NCI-H1694 (cell line): Measurements from ENCODE around the gene TNS3.

Source experiments
- DNase-seq: peaks from one replicate; lab custom pipeline; 2025; lab: John Stamatoyannopoulos, UW

The TNS3 gene

DNA sequence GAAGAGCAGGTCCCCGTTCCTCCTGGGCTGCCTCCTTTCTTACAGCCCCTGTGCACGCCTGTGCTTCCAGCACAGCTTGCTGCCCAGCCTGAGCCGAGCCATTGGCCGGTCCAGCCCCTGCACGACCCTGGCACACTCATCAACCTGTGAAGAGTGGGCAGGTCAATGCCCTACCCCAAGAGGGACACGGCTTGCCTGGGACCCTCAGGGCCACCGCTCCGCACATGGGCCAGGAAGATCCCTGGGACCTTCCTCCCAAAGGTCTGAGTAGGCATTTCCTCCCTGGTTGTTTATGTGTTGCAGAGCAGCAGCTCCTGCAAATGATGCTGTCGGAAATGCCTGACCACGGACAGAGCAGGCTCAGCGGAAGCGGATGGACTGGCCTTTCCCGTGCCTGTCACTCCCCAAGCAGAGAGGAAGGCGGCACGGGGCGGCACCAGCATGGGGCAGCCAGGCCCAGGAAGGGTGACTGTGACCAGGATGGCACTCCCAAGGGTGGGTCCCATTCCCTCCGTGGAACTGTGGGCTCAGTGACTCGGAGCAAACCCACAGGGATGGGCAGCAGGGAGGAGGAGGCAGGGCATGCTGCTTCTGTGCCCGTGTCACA is 252.5 kb downstream of the TNS3 start:
- DNase-seq, result no peak

DNA sequence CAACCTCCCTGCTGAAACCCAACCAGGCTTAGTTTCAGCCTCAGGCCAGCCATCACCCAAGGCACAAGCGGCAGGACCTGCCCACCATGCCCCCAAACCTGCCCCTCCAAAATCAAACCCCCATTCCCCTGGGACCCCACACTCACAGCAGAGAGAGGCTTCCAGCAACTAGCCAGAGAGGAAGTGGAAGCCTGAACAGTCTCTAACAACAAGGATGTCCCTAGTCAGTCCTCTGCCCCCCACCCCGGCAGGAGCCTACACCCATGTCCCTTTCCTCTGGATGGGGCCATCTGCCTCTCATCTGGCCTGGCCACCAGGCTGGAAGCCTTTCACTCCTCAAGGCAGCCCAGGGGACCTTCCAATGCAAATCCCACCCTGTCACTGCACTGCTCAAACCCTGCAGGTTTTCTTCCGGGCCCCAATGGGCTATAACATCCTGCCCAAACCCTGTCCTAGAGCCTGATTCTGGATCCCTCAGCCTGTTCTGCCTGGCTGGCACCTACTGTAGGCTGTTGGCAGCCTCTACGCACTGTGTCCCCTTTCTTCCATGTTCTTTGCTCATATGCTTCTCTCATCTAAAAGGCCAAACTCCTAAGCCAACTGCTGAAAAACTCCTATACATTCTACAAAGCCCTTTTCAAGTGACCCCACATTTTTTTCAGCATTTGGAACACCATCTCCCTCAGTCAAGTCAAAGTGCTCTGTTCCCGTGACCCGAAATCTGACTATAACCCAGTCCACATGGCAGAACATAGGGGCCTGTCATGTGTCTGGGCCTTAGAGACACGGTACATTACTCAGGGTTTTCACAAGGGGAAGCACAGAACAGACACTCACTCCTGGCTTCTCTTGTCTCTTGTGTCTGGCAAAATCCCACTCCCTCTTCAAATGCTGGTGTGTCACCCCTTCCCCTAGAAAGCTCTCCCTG is 253.3 kb downstream of the TNS3 start:
- DNase-seq, result no peak

DNA sequence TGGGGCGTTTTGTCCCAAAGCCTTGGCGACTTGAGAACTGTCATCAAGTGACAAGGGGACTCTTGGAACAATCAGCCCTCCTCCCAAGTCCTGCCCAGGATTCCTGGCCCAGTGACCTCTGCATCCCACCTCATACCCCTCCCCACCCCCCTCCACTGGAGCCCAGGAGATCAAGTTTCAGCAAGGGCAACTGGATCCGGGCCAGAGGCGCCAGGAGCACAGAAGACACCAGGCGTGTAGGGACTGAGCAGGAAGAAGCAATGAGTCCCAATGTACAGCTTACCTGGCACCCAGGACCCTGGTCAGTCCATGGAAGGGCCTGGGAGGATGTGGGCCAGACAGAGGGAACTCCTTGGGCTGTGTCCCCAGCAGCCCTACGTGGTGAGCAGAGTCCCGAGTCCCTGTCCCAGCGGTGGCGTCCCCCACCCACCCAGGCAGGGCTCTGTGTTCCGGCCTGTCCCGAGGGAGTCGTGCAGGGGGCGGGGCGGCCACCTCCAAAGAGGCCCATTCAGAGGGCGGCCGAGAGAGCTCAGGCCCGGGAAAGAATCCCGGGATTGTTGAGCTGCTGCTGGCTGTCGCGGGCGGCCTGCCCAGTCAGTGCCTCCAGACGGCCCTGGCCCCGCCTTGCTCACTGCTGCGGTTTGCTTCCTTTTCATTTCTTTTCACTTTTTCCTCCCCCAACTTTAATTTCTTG is 254.1 kb downstream of the TNS3 start:
- no peak for DNase-seq

DNA sequence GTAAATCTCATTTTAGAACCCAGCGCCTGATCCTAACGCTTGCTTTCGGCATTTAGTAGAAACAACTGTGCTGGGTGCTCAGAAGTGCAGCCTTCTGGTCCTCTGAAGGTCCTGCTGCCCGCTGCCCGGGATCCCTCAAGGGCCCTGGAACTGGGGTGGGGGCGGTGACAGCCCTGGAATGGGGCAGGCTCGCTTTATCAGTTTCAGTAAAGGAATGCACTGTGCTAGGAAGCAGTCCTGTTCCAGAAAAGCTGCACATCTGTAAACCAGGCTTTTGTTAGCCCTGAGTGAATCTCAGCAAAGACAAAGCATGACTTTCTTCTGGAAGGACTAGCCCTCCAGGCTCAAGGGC is 254.6 kb downstream of the TNS3 start:
- no peak for DNase-seq

DNA sequence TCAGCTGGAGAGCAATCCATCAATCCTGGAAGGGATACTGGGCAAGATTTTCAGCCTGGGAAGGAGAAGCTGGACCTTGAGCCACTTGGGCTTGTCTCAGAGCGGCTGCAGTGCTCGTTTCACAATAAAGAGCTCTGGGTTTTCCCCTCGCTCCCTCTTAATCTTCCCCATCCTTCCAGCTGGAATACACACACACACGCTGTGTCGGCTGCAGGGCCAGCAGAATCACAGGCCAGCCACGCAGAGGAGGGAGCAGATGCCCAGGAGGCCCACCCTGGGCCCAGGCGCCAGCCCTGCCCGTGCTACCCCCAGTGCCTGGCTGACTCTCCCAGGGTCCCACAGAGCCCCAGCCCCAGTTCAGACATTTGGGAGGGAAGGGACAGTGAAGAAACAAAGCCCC is 255.1 kb downstream of the TNS3 start:
- no peak for DNase-seq

DNA sequence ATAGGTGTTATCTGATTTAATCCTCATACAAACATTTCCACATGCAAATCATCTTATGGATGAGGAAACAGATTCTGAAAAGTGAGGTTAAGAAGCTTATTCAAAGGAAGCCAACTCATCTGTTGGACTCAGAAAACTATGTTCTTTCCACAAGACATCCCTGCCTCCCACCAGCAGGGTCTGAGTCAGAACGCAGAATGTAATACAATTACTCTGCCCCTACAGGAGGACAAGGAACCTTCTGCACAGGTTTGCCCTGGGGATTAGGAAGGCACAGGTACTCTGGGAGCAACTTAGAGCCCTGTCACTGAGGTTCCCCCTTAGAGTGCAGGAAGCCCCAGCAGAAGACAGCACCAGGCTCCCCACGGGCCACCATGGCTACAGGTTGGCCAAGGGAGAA is 255.7 kb downstream of the TNS3 start:
- no peak for DNase-seq

DNA sequence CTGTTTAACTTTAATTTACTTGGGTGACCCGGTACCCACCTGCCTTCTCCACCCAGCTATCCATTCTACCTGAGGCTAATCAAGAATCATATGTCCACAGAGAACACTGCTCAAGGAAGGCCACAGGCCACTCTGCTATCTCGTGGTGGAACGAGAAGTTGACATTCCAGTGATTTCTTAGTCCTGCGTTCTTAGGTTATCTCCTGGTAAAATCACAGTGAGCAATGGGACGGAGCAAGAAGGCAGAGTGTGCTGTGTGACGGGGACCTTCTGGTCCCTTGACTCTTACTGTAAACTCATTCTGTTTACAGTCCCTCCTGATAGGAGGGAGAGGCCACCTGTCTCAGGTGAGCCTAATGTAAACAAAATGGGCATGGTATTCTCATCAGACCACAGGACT is 256.6 kb downstream of the TNS3 start:
- DNase-seq, result no peak

DNA sequence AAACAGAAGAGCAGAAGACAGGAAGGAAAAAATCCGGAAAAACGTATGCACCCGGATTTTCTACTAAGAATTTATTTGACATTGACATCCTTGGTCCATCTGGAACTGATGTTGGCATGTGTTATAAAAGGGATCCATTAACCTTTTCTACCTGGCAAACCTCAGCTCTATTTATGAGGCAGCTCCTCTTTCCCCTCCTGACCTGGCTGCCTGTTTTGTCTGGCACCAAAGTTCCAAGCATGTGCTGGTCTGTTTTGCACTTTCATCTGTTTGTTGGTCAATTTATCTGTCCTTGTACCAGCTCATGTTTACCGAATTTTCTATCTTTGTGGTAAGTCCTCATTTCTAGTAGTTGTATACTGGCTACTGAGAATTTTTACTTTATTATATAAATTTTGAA is 258.0 kb downstream of the TNS3 start:
- no peak for DNase-seq

DNA sequence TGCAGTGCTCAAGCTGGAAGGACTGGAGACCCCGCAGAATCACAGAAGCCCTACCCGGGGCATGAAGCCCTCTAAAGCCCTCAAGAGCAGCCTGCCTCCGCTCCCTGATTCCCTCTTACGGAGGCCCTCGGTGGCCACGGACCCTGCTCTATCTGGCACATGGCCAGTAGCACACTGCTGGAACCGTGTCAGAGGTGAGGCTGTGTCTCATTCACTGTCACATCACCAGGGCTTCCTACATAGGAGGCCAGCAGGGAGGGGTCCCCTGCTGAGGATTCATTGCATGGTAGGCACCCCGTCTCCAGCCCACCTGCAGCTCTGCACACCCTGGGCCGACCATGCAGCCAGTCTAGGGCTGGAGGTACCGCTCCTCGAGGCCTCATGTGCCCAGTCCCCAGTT is 259.2 kb downstream of the TNS3 start:
- no peak for DNase-seq

DNA sequence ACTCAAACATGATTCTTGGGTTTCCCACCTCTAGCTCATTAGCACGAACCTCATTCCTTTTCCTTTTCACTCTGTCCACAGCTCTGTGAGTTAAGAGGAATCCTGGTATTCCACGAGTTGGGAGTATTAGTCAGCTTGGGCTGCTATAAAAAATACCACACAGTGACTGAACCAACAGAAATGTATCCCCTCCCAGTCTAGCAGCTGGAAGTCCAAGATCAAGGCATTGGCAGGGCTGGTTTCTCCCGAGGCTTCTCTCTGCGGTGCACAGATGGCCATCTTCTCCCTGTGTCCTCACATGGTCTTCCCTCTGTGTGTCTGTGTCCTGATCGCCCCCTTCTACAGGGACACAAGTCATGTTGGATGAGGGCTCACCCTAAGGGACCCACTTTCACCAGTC is 261.6 kb downstream of the TNS3 start:
- DNase-seq, result no peak

DNA sequence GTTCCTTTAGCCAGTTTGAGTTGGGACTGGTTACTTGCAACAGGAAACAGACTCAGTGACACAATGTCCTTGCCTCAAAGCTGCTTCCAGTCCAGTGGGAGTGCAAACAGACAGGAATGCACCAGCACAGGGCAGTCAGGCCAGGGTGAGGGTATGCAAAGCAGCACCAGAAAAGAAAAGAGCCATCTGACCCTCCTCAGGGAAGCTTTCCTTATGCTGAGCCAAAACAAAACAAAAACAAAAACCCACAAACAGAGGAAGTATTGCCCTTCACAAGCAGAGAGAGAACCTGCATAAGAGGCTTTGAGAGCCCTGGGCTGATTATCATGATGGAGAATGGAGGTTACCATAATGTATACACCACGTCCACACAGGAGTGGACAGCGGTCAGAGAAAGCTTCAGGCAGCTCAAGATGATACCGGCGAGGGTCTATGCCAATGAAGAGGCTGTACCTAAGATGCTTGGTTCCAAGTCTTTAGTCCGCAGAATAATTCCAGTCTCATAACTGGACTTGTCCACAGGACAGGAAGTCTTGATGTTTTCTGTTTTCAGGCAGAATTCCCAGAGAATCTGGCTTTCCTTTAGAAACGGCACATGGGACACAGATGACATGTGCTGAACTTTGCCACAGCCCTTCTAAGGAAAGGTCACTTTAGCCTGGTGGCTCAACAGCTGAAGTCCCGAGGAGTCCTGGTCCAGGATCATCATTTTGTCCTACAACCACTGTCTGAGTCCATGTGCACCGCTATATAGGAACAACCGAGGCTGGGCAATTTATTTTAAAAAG is 263.3 kb downstream of the TNS3 start:
- DNase-seq, result no peak

DNA sequence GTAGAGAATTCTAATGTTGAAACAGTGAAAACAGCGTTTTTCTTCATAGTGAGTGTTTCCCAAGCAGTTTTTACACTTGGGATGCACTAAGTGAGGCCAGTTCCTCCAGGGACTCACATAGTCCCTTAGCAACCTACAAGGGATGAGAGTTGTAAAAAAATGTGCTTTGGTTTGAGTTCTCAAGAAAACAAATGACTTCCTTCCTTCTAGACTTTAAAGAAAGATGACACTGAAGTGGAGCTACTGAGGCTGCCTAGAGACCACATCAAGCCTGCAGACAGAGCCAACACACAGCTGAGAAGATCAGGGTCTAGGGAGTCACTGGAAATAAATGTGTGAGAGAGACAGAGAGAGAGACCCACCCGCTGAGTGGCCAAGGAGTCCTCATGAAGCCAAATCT is 264.4 kb downstream of the TNS3 start:
- DNase-seq, result no peak

DNA sequence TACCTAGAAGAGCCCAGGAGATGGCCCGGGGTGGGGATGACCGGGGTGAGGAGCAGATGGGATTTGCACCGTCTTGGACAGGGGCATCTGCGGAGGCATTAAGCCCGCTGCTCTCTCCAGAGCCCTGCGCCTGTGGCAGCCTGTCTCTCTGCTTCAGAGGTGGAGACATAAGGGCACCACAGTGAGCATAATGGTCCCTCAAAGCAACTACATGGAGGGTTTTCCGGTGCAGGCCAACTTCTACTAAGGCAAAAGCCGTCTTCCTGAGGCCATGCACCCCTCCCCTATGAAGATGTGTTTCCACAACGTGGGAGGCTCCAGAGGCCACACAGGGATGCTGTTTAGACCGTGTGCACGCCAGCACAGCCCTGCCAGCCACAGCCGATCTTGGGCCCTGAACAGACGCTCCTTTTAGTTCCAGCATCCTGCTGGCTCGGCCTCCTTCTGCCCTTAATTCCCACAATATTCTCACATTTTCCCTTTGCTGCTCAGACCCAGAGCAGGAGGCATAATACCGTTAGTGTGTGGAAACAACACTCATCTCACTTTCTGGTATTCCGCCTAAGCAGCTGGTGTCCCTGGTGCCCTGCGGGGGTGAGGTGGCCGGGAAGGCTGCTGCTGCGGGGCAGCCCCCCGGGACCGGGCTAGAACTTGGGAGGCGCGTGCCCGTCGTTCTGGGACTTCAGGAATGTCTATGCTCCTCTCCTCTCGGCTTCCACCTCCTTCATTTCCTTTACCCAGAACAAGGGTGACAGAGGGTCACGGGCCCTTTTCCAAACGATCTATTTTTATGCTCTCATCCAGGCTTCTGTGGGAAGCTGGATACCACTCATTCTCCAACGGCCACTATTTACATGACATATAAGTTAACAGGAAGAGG is 266.9 kb downstream of the TNS3 start:
- no peak for DNase-seq

DNA sequence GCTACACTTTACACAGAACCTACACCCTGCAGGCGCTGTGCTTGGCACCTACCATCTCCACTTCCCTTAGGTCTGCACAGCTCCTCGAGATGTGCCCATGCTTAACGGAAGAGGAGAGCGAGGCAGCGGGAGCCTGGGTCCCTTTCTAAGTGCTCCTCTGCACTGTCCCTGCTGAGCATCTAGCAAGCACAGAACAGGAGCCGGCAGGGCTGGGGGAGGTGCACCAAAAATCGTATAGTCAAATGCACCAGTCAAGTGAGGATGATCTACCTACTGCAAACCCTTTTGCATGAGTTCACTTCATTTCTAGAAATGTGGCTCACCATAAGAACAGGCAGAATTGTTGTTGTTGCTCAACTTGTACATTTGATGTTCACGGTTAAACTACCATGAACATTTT is 267.7 kb downstream of the TNS3 start:
- DNase-seq, result no peak

DNA sequence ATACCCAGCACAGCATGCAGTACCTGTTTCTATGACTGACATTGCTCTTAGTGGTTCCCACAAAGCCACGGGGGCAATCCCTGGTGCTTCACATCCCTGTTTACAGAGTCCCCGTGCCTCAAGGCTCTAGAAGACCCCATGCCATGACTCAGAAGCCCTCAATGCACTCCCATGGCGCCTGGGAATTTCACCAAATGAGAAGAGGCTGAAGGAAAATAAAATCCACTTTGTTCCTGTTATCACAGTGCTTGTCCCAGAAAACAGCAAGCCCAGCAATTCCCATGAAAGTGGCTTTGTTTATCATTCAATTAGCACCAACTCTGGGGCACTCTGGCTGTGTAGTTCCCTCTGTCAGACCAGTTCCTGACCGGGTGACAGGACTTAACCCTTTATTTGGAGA is 268.3 kb downstream of the TNS3 start:
- no peak for DNase-seq

DNA sequence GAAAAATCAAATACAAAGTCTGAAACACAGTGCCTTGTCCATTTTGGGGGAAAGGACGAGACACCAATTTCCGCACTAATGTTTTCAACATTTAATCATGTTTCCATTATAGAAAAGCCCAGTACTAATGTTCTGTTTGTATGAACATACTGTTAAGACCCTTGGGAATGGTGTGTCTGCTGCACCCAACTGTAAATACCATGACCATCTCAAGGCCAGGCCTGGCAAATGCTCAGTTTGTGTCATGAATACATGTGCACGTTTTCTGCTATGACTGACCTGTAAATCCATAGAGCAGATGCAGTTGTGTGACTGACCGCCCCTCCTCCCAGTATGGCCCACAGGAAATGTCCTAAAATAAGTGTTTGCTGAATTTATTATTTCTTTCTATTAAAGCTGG is 270.0 kb downstream of the TNS3 start:
- DNase-seq, result no peak

DNA sequence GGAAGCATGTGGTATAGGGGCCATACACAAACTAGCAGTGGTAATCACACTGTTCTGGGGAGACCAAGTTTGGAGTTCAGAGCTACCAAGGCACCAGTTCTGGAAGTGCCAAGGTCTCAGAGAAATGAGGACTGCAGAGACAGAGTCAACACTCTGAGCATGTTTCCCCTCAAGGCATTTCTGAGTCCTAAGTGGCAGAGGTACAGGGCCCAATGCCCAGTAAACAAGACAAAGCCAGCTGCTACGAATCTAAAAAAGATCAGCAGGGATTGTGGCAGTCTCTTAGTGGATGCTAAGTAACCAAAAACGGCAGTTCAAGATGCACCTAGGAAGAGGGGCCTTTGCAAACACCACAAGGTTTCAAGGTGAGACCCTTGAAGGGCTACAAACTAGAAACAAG is 271.9 kb downstream of the TNS3 start:
- no peak for DNase-seq

DNA sequence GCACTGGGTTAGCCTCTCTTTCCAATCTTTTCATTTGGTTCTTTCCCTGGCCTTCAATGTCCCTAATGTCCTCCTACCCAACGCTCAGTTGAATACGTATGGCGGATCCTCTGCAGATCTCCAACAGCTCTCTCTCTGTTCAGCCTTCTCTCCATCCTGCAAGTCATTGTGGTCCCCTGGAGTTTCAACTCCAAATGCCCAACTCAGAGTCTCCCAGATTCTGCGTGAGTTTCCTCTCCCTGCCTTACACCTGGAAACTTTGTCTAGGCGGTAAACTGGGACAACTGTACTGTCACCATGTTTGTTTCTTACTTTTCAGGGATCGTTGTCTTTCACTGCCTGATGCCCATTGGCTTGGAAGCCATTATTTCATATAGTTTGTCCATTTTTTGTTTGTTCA is 273.1 kb downstream of the TNS3 start:
- DNase-seq, result no peak

DNA sequence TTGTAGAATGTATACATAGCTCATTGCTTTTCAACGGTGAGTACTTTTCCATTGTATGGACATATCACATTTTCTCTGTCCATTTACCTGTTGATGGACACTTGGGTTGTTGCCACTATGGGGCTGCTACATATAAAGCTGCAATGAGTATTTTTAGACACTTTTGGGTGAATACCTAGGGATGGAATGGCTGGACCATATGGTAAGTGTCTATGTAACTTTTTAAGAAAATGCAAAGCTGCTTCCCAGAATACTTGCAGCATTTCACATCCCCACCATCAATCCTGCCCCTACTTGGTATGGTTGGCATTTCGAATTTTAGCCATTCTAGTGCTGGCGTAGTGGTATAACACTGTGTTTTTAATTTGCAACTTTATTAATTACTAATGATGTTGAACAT is 274.6 kb downstream of the TNS3 start:
- no peak for DNase-seq

DNA sequence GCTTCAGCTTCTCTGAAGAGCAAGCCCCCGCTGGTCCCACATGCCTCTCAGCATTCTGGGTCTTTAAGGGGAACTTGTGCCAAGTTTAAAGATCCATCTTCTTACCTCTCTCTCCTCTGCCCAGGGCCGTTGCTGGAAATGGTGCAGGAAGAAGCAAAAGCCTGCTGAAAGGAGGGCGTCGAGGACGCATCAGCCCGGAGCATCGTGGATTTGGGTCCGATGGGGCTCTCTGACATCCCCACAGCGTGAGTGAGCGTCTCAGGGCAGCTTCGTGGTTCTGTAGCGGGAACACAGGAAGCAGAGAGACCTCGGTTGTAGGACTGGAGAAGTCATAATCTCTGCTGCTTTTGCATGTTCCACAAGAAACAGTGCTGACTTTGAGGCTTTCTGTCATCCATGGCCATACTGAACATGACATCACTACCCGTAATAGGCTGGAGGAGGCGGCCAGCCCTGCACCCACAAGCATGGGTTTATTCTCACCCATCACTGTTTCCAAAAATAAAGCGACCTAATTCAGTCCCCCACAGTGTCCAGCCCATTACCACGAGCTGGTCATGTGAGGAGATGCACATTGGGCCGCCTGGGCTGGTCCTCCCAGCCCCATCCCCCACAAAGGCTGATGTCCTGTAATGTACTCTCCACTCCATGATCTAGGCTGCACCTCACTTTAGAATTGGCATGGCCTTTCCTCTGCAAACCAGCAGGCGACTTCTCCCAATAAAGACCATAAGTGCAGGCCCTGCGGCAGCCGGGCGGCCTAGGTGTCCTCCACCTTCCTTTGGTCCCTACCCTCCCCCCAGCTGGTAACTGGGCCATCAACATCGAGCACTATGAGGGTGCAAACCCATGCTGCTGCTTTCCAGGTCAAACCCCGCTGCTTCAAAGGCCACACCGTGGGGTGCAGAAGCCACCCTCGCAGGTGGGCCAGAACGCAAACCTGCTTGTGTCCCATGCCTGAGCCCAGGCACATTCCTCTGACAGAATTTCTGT is 276.9 kb downstream of the TNS3 start:
- no peak for DNase-seq
